Bronchial epithelial cell (primary cell): ENCODE data around the gene ARHGAP4. TPM values are rescaled to one million over a fixed set of nuclear protein-coding genes. Genes with fewer than 3 reads are reported as not detected.

Experiments
- DNase-seq: peaks from one replicate; pipeline ENCODE4 v3.0.0-alpha.2; 2010; ENCODE audit warnings: low read depth
- FAIRE-seq: peaks from 2 replicates; lab custom pipeline; 2011; peaks lifted over from hg19 to GRCh38; lab: Jason Lieb, UNC
- H3K27me3 ChIP-seq: 2 replicates; pipeline ENCODE4 v1.5.1; 2011; ENCODE audit warnings: low read length; ENCODE audit not compliant: control insufficient read depth, insufficient read depth
- H3K36me3 ChIP-seq: 2 replicates; pipeline ENCODE4 v1.5.1; 2011; ENCODE audit warnings: low read length; ENCODE audit not compliant: control insufficient read depth, insufficient read depth
- H3K4me3 ChIP-seq: 2 replicates; pipeline ENCODE4 v1.5.1; 2011; ENCODE audit warnings: mild to moderate bottlenecking, low read depth, low read length, control low read depth
- CTCF ChIP-seq: IDR thresholded peaks from 2 replicates; pipeline ENCODE4 v1.5.1; 2011; ENCODE audit warnings: mild to moderate bottlenecking, moderate library complexity, low read length, control low read depth, inconsistent platforms; ENCODE audit not compliant: insufficient read depth, severe bottlenecking
- total RNA-seq: library from RNA; depleted of rRNA; stranded (reverse); fragments of >200 nt; gene quantifications from 2 replicates; pipeline ENCODE4 v1.2.1, GENCODE V29; 2014

Gene ARHGAP4
- 0.77 and 0.79 TPM in 2 replicates for total RNA-seq

- Histone ChIP-seq H3K27me3 (no peaks in the 10 kb centered on the region), H3K4me3 (peak within 1 kb of the TSS; percentile 53), H3K36me3 (peaks cover 1% of the 10 kb centered on the region)
- DNase-seq, result no peak
- TF ChIP-seq CTCF, result no peak
- no peak for FAIRE-seq
These were observed at the start of gene ARHGAP4 for GRCh38 chrX:153925739-153926551. Gene ARHGAP4 (minus strand): TSS chrX:153926264. CDS start chrX:153926202, 62 bp downstream.

GRCh38 chrX:153974726-153975286 lies 48.7 kb upstream of the ARHGAP4 start:
- Histone ChIP-seq H3K4me3 (no peak overlapping the region), H3K27me3 (no peaks in the 10 kb centered on the region), H3K36me3 (no peaks in the 10 kb centered on the region)
- DNase-seq (no peak), FAIRE-seq (no peak)
- TF ChIP-seq CTCF, result no peak

GRCh38 chrX:153974003-153974725 lies 48.1 kb upstream of the ARHGAP4 start:
- no peak overlapping the region for H3K4me3 ChIP-seq
- no peaks in the 10 kb centered on the region for H3K27me3 ChIP-seq
- FAIRE-seq, result no peak
- TF ChIP-seq CTCF, result no peak
- no peak for DNase-seq
- H3K36me3 ChIP-seq, result no peaks in the 10 kb centered on the region

- Histone ChIP-seq H3K4me3 (peak overlapping the region; percentile 80), H3K36me3 (no peaks in the 10 kb centered on the region), H3K27me3 (no peaks in the 10 kb centered on the region)
- no peak for FAIRE-seq
- DNase-seq, result peak; percentile 22
- TF ChIP-seq CTCF, result no peak
These were observed 47.3 kb upstream of the ARHGAP4 start for GRCh38 chrX:153973127-153974002.

- DNase-seq (peak; percentile 59), FAIRE-seq (no peak)
- Histone ChIP-seq H3K36me3 (no peaks in the 10 kb centered on the region), H3K27me3 (no peaks in the 10 kb centered on the region), H3K4me3 (peak within 1 kb of the TSS; percentile 80)
- no peak for TF ChIP-seq CTCF
These were observed 46.5 kb upstream of the ARHGAP4 start, which contains the start of gene TMEM187 for GRCh38 chrX:153972368-153973126. Gene TMEM187 (plus strand): TSS chrX:153972754. CDS start chrX:153982063, 9,309 bp downstream.
